ENCODE results near the gene WWOX.

DNA sequence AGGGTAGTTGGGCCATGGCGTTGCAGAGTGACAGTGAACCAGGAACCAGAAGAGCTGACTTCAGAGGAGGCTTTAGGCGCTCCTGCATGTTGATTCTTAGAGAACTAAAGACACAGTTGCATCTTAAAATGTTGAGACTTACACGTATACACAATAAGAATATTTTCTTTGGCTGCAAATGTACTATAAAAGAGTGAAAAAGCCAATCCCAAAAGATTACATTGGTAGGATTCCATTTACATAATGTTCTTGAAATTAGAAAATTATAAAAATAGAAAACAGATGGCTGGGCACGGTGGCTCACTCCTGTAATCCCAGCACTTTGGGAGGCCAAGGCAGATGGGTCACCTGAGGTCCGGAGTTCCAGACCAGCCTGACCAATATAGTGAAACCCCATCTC is 738.8 kb downstream of the WWOX start:
- TF ChIP-seq CTCF (IDR thresholded peaks at IDR 0.05; ENCODE audit: low read depth, low read length) (no peak), POLR2A (IDR thresholded peaks at IDR 0.05; ENCODE audit: extremely low read depth, insufficient read length) (no peak)
- TF ChIP-seq, protein P1, sequence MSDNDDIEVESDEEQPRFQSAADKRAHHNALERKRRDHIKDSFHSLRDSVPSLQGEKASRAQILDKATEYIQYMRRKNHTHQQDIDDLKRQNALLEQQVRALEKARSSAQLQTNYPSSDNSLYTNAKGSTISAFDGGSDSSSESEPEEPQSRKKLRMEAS (IDR thresholded peaks at IDR 0.05; ENCODE audit: low read depth, low read length): no peak

Data from NB4 (cell line).